HEK293T (cell line): ENCODE data around the gene POLD1.

Source experiments
- ARNT ChIP-seq: fragments of 450-650 bp; IDR thresholded peaks from 2 replicates; pipeline ENCODE4 v1.6.1; 2017; ENCODE audit warnings: mild to moderate bottlenecking
- FOXA1 ChIP-seq: fragments of 450-650 bp; IDR thresholded peaks from 2 replicates; pipeline ENCODE4 v1.6.1; 2016; ENCODE audit warnings: mild to moderate bottlenecking
- FOXK2 ChIP-seq: fragments of 450-650 bp; IDR thresholded peaks from 2 replicates; pipeline ENCODE4 v1.6.1; 2016; ENCODE audit warnings: mild to moderate bottlenecking
- NFRKB ChIP-seq: fragments of 450-650 bp; IDR thresholded peaks from 2 replicates; pipeline ENCODE4 v1.6.1; 2016; ENCODE audit warnings: mild to moderate bottlenecking, moderate library complexity
- SUZ12 ChIP-seq: fragments of 450-650 bp; IDR thresholded peaks from 2 replicates; pipeline ENCODE4 v1.6.1; 2016; ENCODE audit warnings: mild to moderate bottlenecking
- TARDBP ChIP-seq: fragments of 450-650 bp; IDR thresholded peaks from 2 replicates; pipeline ENCODE4 v1.6.1; 2016
- ZNF384 ChIP-seq: fragments of 450-650 bp; IDR thresholded peaks from 2 replicates; pipeline ENCODE4 v1.6.1; 2016

DNA sequence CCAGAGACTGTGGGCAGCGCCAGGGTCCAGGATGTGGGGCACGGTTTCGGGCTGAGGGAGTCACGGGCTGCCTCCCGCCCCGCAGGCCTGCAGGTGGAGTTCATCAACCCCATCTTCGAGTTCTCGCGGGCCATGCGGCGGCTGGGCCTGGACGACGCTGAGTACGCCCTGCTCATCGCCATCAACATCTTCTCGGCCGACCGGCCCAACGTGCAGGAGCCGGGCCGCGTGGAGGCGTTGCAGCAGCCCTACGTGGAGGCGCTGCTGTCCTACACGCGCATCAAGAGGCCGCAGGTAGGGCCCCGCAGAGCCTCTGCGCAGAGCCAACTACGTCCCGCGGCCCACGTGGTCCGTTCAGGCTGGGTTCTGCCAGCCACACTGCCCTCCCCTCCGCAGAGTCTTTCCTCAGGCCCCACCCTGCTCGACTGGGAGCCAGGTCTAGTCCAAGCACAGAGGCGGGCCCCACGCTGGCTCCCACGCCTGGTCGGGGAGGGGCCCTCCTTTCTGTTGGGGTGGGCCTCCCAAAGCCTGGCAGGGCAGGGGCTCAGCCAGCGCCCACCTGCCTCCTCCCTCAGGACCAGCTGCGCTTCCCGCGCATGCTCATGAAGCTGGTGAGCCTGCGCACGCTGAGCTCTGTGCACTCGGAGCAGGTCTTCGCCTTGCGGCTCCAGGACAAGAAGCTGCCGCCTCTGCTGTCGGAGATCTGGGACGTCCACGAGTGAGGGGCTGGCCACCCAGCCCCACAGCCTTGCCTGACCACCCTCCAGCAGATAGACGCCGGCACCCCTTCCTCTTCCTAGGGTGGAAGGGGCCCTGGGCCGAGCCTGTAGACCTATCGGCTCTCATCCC is 2.0 kb upstream of the POLD1 start:
- no peak for TF ChIP-seq FOXK2
- TF ChIP-seq ARNT, result no peak
- no peak for TF ChIP-seq TARDBP
- TF ChIP-seq FOXA1, result no peak
- no peak for TF ChIP-seq ZNF384
- no peak for TF ChIP-seq SUZ12
- no peak for TF ChIP-seq NFRKB
